SK-N-SH treated with all-trans-retinoic acid at 6 μM for 48 hours (cell line): ENCODE results near the gene LBH.

ENCODE experiments used
- ATAC-seq: fragments of 200-7000 bp; cut with Tn5 transposase; 3 replicates; pipeline ENCODE4 v1.9.1; 2020; ENCODE audit warnings: mild to moderate bottlenecking, moderate library complexity
- ARNTL ChIP-seq: fragments of 450-650 bp; formaldehyde crosslinking; IDR thresholded peaks from 2 replicates; pipeline ENCODE4 v1.5.0; 2020; ENCODE audit warnings: low read depth, mild to moderate bottlenecking, moderate library complexity, borderline replicate concordance
- CREB5 ChIP-seq: fragments of 250-450 bp; sonication (Bioruptor Pico); IDR thresholded peaks from 2 replicates; pipeline ENCODE4 v1.5.1; 2020; ENCODE audit warnings: low read depth, mild to moderate bottlenecking, moderate library complexity
- ESRRG ChIP-seq: fragments of 250-450 bp; sonication (Bioruptor Pico); IDR thresholded peaks from 2 replicates; pipeline ENCODE4 v1.6.1; 2021; ENCODE audit warnings: mild to moderate bottlenecking
- ISL1 ChIP-seq: fragments of 250-450 bp; sonication (Bioruptor Pico); IDR thresholded peaks from 2 replicates; pipeline ENCODE4 v2.1.2; 2022; ENCODE audit warnings: mild to moderate bottlenecking, moderate library complexity
- OSR1 ChIP-seq: fragments of 250-450 bp; sonication (Bioruptor Pico); IDR thresholded peaks from 2 replicates; pipeline ENCODE4 v1.8.0; 2022; ENCODE audit warnings: moderate library complexity, mild to moderate bottlenecking, inconsistent platforms
- RARB ChIP-seq: fragments of 250-450 bp; sonication (Bioruptor Pico); IDR thresholded peaks from 2 replicates; pipeline ENCODE4 v1.8.0; 2021; ENCODE audit warnings: mild to moderate bottlenecking, moderate library complexity
- TCF4 ChIP-seq: fragments of 250-450 bp; sonication (Bioruptor Pico); IDR thresholded peaks from 2 replicates; pipeline ENCODE4 v1.8.0; 2021; ENCODE audit warnings: mild to moderate bottlenecking, moderate library complexity, borderline replicate concordance
- TOX ChIP-seq: fragments of 250-450 bp; sonication (Bioruptor Pico); IDR thresholded peaks from 2 replicates; pipeline ENCODE4 v1.8.0; 2021; ENCODE audit warnings: mild to moderate bottlenecking, moderate library complexity, borderline replicate concordance
- TSHZ2 ChIP-seq: fragments of 250-450 bp; sonication (Bioruptor Pico); IDR thresholded peaks from 2 replicates; pipeline ENCODE4 v1.5.0; 2020; ENCODE audit warnings: mild to moderate bottlenecking, moderate library complexity
- ZC3H10 ChIP-seq: fragments of 250-450 bp; sonication (Bioruptor Pico); IDR thresholded peaks from 2 replicates; pipeline ENCODE4 v1.5.1; 2021; ENCODE audit warnings: mild to moderate bottlenecking, moderate library complexity
- ZFP30 ChIP-seq: fragments of 450-650 bp; formaldehyde crosslinking; IDR thresholded peaks from 2 replicates; pipeline ENCODE4 v1.5.0; 2022; ENCODE audit warnings: mild to moderate bottlenecking, moderate library complexity
- ZNF565 ChIP-seq: fragments of 450-650 bp; formaldehyde crosslinking; conservative IDR thresholded peaks from 2 replicates; pipeline ENCODE4 v1.5.0; 2020; ENCODE audit warnings: low read depth, mild to moderate bottlenecking, moderate library complexity
- ZNF8 ChIP-seq: fragments of 450-650 bp; formaldehyde crosslinking; IDR thresholded peaks from 2 replicates; pipeline ENCODE4 v1.5.0; 2020; ENCODE audit warnings: mild to moderate bottlenecking, moderate library complexity
- TF ChIP-seq, protein P1 (sequence below): fragments of 250-450 bp; sonication (Bioruptor Pico); IDR thresholded peaks from 2 replicates; pipeline ENCODE4 v1.5.1; 2021; ENCODE audit warnings: mild to moderate bottlenecking, moderate library complexity
- TF ChIP-seq, protein P2 (sequence below): fragments of 250-450 bp; sonication (Bioruptor Pico); IDR thresholded peaks from 2 replicates; pipeline ENCODE4 v1.8.0; 2021; ENCODE audit warnings: low read depth, mild to moderate bottlenecking, moderate library complexity, borderline replicate concordance

The LBH gene

GRCh38 chr2:30283931-30284565 is 52.7 kb downstream of the LBH start (continued):
- no peak for TF ChIP-seq ISL1
- TF ChIP-seq, protein P1, sequence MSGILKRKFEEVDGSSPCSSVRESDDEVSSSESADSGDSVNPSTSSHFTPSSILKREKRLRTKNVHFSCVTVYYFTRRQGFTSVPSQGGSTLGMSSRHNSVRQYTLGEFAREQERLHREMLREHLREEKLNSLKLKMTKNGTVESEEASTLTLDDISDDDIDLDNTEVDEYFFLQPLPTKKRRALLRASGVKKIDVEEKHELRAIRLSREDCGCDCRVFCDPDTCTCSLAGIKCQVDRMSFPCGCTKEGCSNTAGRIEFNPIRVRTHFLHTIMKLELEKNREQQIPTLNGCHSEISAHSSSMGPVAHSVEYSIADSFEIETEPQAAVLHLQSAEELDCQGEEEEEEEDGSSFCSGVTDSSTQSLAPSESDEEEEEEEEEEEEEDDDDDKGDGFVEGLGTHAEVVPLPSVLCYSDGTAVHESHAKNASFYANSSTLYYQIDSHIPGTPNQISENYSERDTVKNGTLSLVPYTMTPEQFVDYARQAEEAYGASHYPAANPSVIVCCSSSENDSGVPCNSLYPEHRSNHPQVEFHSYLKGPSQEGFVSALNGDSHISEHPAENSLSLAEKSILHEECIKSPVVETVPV (CRISPR knock-in tag): no peak
- TF ChIP-seq ZC3H10 (CRISPR knock-in tag): no peak
- TF ChIP-seq, all 23 proteins: peak for 0

GRCh38 chr2:30285758-30286157 is 54.4 kb downstream of the LBH start:
- no peak for ATAC-seq

GRCh38 chr2:30287190-30287840 is 56.0 kb downstream of the LBH start:
- ATAC-seq: no peak
- TF ChIP-seq ZFP30 (CRISPR knock-in tag): no peak
- TF ChIP-seq OSR1 (CRISPR knock-in tag): no peak
- no peak for TF ChIP-seq TSHZ2 (CRISPR knock-in tag)
- TF ChIP-seq, protein P1 (CRISPR knock-in tag): no peak
- TF ChIP-seq ESRRG (CRISPR knock-in tag): no peak
- TF ChIP-seq ZNF565: no peak
- no peak for TF ChIP-seq CREB5 (CRISPR knock-in tag)
- no peak for TF ChIP-seq TCF4
- no peak for TF ChIP-seq ZNF8 (CRISPR knock-in tag)

More at GRCh38 chr2:30285758-30286157, 54.4 kb downstream of the LBH start:
- no peak for TF ChIP-seq OSR1 (CRISPR knock-in tag)
- TF ChIP-seq, protein P1 (CRISPR knock-in tag): no peak
- TF ChIP-seq ARNTL: no peak
- TF ChIP-seq TCF4: no peak
- TF ChIP-seq TOX: no peak
- TF ChIP-seq ZC3H10 (CRISPR knock-in tag): no peak
- no peak for TF ChIP-seq TSHZ2 (CRISPR knock-in tag)
- TF ChIP-seq, protein P2, sequence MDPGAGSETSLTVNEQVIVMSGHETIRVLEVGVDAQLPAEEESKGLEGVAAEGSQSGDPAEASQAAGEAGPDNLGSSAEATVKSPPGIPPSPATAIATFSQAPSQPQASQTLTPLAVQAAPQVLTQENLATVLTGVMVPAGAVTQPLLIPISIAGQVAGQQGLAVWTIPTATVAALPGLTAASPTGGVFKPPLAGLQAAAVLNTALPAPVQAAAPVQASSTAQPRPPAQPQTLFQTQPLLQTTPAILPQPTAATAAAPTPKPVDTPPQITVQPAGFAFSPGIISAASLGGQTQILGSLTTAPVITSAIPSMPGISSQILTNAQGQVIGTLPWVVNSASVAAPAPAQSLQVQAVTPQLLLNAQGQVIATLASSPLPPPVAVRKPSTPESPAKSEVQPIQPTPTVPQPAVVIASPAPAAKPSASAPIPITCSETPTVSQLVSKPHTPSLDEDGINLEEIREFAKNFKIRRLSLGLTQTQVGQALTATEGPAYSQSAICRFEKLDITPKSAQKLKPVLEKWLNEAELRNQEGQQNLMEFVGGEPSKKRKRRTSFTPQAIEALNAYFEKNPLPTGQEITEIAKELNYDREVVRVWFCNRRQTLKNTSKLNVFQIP (CRISPR knock-in tag): no peak
- no peak for TF ChIP-seq RARB (CRISPR knock-in tag)
